Lower leg skin (tissue), 3 donors: ENCODE measurements around the gene FBXO17.

Experiments
- POLR2A ChIP-seq, 2 donors: fragments of 450-650 bp; IDR thresholded peaks; one replicate each; pipeline ENCODE4 v1.6.1; 2016 to 2017; ENCODE audit warnings: antibody characterized with exemption in 2 of 2, mild to moderate bottlenecking in 1 of 2, moderate library complexity in 1 of 2
- TF ChIP-seq, protein P1 (sequence below), 3 donors: fragments of 450-650 bp; IDR thresholded peaks; one replicate each; pipeline ENCODE4 v1.5.1; 2016; ENCODE audit warnings: antibody characterized with exemption in 3 of 3, mild to moderate bottlenecking in 3 of 3, moderate library complexity in 2 of 3

DNA sequence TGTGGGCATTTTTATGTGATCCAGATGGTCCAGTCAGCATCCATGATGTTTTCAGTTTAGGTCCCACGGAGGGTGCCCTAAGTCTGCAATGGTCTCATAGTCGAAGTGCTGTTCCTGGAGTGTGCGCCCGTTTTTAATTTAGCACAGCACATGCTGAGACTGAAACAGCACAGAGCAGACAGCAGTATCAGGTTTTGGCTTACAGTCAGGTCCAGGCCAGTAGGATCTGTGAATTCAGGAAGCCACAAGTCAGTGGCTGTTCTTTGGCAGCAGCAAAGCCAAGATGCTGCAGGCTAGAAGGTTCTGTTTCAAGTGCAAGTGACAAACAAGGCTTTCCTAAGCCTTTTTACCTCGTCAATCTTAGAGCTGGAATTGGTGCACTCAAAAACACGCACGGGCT is 38.5 kb upstream of the FBXO17 start:
- TF ChIP-seq, protein P1, sequence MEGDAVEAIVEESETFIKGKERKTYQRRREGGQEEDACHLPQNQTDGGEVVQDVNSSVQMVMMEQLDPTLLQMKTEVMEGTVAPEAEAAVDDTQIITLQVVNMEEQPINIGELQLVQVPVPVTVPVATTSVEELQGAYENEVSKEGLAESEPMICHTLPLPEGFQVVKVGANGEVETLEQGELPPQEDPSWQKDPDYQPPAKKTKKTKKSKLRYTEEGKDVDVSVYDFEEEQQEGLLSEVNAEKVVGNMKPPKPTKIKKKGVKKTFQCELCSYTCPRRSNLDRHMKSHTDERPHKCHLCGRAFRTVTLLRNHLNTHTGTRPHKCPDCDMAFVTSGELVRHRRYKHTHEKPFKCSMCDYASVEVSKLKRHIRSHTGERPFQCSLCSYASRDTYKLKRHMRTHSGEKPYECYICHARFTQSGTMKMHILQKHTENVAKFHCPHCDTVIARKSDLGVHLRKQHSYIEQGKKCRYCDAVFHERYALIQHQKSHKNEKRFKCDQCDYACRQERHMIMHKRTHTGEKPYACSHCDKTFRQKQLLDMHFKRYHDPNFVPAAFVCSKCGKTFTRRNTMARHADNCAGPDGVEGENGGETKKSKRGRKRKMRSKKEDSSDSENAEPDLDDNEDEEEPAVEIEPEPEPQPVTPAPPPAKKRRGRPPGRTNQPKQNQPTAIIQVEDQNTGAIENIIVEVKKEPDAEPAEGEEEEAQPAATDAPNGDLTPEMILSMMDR (IDR thresholded peaks at IDR 0.05): no peak
- no peak for TF ChIP-seq POLR2A (IDR thresholded peaks at IDR 0.05)
